Fibroblast of lung (primary cell): ENCODE results near the gene CCDC187. TPM values are rescaled to one million over a fixed set of nuclear protein-coding genes. Genes with fewer than 3 reads are reported as not detected.

Source experiments
- DNase-seq, 2 donors: peaks; one replicate each; pipeline versions ENCODE4 v3.0.0 to v3.0.0-alpha.2; 2010; ENCODE audit warnings: low read depth in 2 of 2
- H2AFZ ChIP-seq: 2 replicates; pipeline ENCODE4 v1.5.1; 2012; ENCODE audit warnings: low read length, control low read depth, inconsistent platforms
- H3K27ac ChIP-seq: 2 replicates; pipeline ENCODE4 v1.5.1; 2011; ENCODE audit warnings: low read length, control low read depth; ENCODE audit not compliant: insufficient read depth
- H3K27me3 ChIP-seq: 2 replicates; pipeline ENCODE4 v1.5.1; 2011; ENCODE audit warnings: mild to moderate bottlenecking, low read length; ENCODE audit not compliant: control insufficient read depth, insufficient read depth
- H3K36me3 ChIP-seq: 2 replicates; pipeline ENCODE4 v1.5.1; 2011; ENCODE audit warnings: low read length; ENCODE audit not compliant: control insufficient read depth, insufficient read depth
- H3K4me1 ChIP-seq: 2 replicates; pipeline ENCODE4 v1.5.1; 2011; ENCODE audit warnings: low read length; ENCODE audit not compliant: control insufficient read depth, insufficient read depth; ENCODE audit errors: extremely low read depth
- H3K4me2 ChIP-seq: 2 replicates; pipeline ENCODE4 v1.5.1; 2011; ENCODE audit warnings: low read length, control low read depth; ENCODE audit not compliant: insufficient read depth; ENCODE audit errors: extremely low read depth
- H3K4me3 ChIP-seq, 4 experiments: fragments of 200-600 bp in 1 of 4; sonication (generic) in 1 of 4; replicated peaks in 1 of 4; 2 replicates each; pipeline ENCODE4 v1.5.1; 2011 to 2016; ENCODE audit warnings: low read length in 4 of 4, low read depth in 3 of 4, mild to moderate bottlenecking in 3 of 4, control low read depth in 2 of 4, inconsistent platforms in 1 of 4, mixed read lengths in 1 of 4; ENCODE audit not compliant: insufficient read depth in 1 of 4; ENCODE audit errors: control extremely low read depth in 1 of 4
- H3K79me2 ChIP-seq: 2 replicates; pipeline ENCODE4 v1.5.1; 2012; ENCODE audit warnings: mild to moderate bottlenecking, low read length, inconsistent platforms; ENCODE audit not compliant: control insufficient read depth, insufficient read depth
- H3K9ac ChIP-seq: 2 replicates; pipeline ENCODE4 v1.5.1; 2011; ENCODE audit warnings: mild to moderate bottlenecking, low read length, control low read depth; ENCODE audit not compliant: insufficient read depth
- H3K9me3 ChIP-seq: 2 replicates; pipeline ENCODE4 v1.5.1; 2012; ENCODE audit warnings: low read depth, low read length; ENCODE audit not compliant: control insufficient read depth, insufficient read depth
- H4K20me1 ChIP-seq: 2 replicates; pipeline ENCODE4 v1.5.1; 2011; ENCODE audit warnings: low read length; ENCODE audit not compliant: control insufficient read depth, insufficient read depth; ENCODE audit errors: extremely low read depth
- CTCF ChIP-seq, 2 donors: IDR thresholded peaks in 1 of 2; conservative IDR thresholded peaks in 1 of 2; 1 replicate in 1 of 2; 2 replicates in 1 of 2; pipeline ENCODE4 v1.5.1; 2011 to 2012; ENCODE audit warnings: low read length in 2 of 2, control low read depth in 1 of 2, inconsistent platforms in 1 of 2, low read depth in 1 of 2, mild to moderate bottlenecking in 1 of 2
- EZH2 ChIP-seq: IDR thresholded peaks from 2 replicates; pipeline ENCODE4 v1.5.1; 2012; ENCODE audit warnings: low read length, control low read depth, mild to moderate bottlenecking; ENCODE audit errors: missing control alignments
- polyA plus RNA-seq, 2 donors: library from polyadenylated mRNA; depleted of rRNA in 1 of 2; stranded (reverse) in 1 of 2; unstranded in 1 of 2; fragments of >200 nt; gene quantifications; 2 replicates each; pipeline ENCODE4 v1.2.1, GENCODE V29; 2011 to 2012; ENCODE audit warnings: missing spikeins in 1 of 2
- total RNA-seq: library from RNA; depleted of rRNA; stranded (reverse); fragments of >200 nt; gene quantifications from 2 replicates; pipeline ENCODE4 v1.2.1, GENCODE V29; 2014

The CCDC187 gene
- total and polyA plus RNA-seq, 2 donors (not counting 1 experiment from before 2014, with no cell fraction given) = not detected

GRCh38 chr9:136303066-136303824, 649 bp downstream of the CCDC187 start:
- no peaks in the 10 kb centered on the region for H3K9me3 ChIP-seq
- H3K27ac ChIP-seq = no peak overlapping the region
- no peak overlapping the region for H3K4me3 ChIP-seq
- no peak overlapping the region for H3K9ac ChIP-seq
- H4K20me1 ChIP-seq = no peaks in the 10 kb centered on the region
- no peak overlapping the region for H3K4me2 ChIP-seq
- TF ChIP-seq CTCF (conservative IDR thresholded peaks at IDR 0.05 in 1 of 2, IDR thresholded peaks at IDR 0.05 in 1 of 2; ENCODE audit: low read depth in 1 of 2, low read length in 2 of 2) (no peak), EZH2 (no peak)
- H3K4me1 ChIP-seq = no peaks in the 10 kb centered on the region
- no peaks in the 10 kb centered on the region for H3K36me3 ChIP-seq
- no peaks in the 10 kb centered on the region for H3K27me3 ChIP-seq
- no peak for DNase-seq
- H3K79me2 ChIP-seq = no peaks in the 10 kb centered on the region
- H2AFZ ChIP-seq = no peak overlapping the region

- Histone ChIP-seq H3K27me3 (no peaks in the 10 kb centered on the region), H3K36me3 (no peaks in the 10 kb centered on the region), H3K9ac (no peak overlapping the region), H3K27ac (no peak overlapping the region), H4K20me1 (no peaks in the 10 kb centered on the region), H3K4me3 (no peak overlapping the region), H3K4me1 (no peaks in the 10 kb centered on the region), H3K4me2 (no peak overlapping the region), H3K79me2 (no peaks in the 10 kb centered on the region), H2AFZ (no peak overlapping the region), H3K9me3 (no peaks in the 10 kb centered on the region)
- no peak for TF ChIP-seq CTCF (conservative IDR thresholded peaks at IDR 0.05 in 1 of 2, IDR thresholded peaks at IDR 0.05 in 1 of 2; ENCODE audit: low read depth in 1 of 2, low read length in 2 of 2)
- DNase-seq = no peak
Measured at GRCh38 chr9:136302527-136302926, 1.4 kb downstream of the CCDC187 start.

GRCh38 chr9:136300866-136301265, 3.0 kb downstream of the CCDC187 start:
- peaks cover 4% of the 10 kb centered on the region for H3K27me3 ChIP-seq
- H4K20me1 ChIP-seq = no peaks in the 10 kb centered on the region
- DNase-seq = no peak
- no peak overlapping the region for H2AFZ ChIP-seq
- no peak overlapping the region for H3K4me3 ChIP-seq
- no peak overlapping the region for H3K27ac ChIP-seq
- H3K4me1 ChIP-seq = no peaks in the 10 kb centered on the region
- no peaks in the 10 kb centered on the region for H3K36me3 ChIP-seq
- H3K9ac ChIP-seq = no peak overlapping the region
- H3K9me3 ChIP-seq = no peaks in the 10 kb centered on the region
- H3K79me2 ChIP-seq = no peaks in the 10 kb centered on the region
- no peak overlapping the region for H3K4me2 ChIP-seq
- TF ChIP-seq EZH2 (no peak), CTCF (conservative IDR thresholded peaks at IDR 0.05 in 1 of 2, IDR thresholded peaks at IDR 0.05 in 1 of 2; ENCODE audit: low read depth in 1 of 2, low read length in 2 of 2) (no peak)
